GM21619 (cell line): Measurements from ENCODE around the gene CPEB4.

ENCODE experiments used
- ATAC-seq: cut with Tn5 transposase; IDR thresholded peaks from one replicate; pipeline ENCODE4 v1.9.1; 2021; ENCODE audit not compliant: unreplicated experiment

CPEB4 gene

DNA sequence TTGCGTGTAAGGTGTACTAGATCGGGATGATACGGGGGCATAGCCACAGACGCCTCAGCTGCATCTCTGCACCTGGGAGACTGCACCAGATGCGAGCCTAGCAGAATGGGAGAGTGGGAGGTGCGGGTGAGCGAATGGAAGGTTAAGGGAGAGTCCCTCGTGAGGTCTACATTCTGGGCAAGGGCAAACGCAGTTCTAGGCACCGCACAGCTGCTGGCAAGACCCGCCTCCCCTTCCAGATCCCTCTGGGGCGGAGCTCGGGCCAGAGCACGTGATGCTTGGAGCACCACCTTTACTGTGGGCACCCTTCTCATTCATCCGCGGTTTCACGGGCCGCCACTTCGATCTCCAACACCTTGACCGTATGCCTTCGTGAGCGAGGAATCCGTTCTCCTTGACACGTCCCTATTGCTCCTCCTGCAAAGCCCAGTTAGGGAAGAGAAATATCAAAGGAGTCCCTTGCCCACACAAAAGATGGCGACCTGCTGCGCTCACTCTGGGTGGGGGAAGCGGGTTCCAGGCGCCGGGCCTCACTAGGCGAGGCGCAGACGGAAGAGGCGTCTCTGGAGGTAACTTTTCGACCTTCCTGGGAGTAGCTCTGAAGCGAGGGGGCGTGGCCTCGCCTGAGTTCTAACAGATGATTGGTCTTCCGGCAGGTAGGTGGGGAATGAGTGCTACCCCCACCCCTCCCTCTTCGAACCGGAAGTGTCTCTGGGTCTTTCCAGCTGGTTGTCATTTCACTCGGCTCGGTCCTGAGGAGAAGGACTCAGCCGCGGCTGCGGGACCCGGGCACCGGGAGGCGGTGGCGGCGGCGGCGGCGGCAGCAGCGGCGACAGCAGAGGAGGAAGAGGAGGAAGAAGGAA is at the start of gene CPEB4:
CPEB4 (plus strand) TSS at position 740 of the 863 bp plus-strand sequence. CDS start 1,385 bp downstream, outside the sequence.
- peak; percentile 87 for ATAC-seq

- ATAC-seq: no peak
Measured at GRCh38 chr5:173839117-173839713, 48.9 kb upstream of the CPEB4 start.

DNA sequence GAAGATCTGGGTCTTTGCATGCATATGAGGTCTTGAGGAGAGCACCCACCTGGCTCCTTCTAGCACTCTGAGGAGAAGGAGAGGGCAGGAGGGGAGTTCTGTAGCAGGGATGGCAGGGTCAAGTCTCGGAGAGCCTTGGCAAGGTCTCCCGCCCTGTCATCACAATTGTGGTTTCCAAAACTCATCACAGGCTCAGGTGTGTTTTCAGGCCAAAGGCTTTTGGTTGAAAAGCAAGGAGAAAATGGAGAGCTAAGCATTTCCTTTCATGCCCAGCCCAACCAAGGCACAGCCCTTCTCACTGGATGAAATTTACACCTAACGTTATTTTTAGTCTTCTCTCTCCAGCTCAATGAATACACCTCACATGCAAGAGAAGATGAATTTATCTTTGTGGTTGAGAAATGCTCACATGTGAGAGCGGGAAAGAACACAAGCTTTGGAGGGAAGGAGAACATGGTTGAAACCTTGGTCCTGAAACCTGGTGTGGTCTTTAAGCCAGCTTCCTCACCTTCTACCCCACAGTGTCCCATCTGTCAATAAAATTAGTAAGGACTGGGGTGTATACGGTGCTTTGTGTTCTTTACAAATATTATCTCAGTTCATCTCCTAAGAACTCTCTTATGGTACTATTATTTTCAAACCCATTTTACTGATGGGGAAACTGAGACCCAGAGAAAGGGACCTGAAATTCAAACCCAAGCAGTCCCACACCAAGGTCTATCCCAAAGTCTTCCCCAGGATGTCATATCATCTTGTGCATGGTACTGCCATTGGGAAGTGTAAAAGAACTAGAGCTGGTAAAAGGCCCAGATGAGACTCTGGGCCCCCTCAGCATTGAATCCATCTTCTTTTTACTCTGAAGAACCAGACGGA is 47.8 kb upstream of the CPEB4 start:
- ATAC-seq: no peak

- ATAC-seq: no peak
Measured at GRCh38 chr5:173841710-173842109, 46.4 kb upstream of the CPEB4 start.

GRCh38 chr5:173843794-173844193 is 44.4 kb upstream of the CPEB4 start:
- no peak for ATAC-seq

GRCh38 chr5:173845321-173845720 is 42.8 kb upstream of the CPEB4 start:
- no peak for ATAC-seq

GRCh38 chr5:173846929-173847501 is 41.1 kb upstream of the CPEB4 start:
- no peak for ATAC-seq

- no peak for ATAC-seq
Measured at GRCh38 chr5:173848986-173849596, 39.1 kb upstream of the CPEB4 start.

DNA sequence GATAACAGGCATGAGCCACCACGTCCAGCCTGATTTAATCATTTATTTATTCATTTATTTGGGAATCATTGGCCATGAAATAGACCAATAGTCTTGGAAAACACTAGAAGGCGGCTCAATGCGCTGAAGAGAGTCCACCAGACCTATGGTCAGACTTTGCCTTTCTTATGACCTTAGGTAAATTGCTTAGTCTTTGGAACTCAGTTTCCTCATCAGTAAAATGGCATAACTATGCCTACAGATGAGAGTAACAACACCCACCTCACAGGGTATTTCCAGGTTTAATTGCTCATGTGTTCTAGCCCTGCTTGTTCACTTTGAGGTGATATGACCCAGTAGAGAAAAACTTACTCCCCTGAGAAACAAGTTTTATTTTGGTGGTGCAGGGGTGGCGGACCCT is 38.2 kb upstream of the CPEB4 start:
- ATAC-seq: no peak

- no peak for ATAC-seq
Measured at GRCh38 chr5:173850659-173851058, 37.5 kb upstream of the CPEB4 start.

DNA sequence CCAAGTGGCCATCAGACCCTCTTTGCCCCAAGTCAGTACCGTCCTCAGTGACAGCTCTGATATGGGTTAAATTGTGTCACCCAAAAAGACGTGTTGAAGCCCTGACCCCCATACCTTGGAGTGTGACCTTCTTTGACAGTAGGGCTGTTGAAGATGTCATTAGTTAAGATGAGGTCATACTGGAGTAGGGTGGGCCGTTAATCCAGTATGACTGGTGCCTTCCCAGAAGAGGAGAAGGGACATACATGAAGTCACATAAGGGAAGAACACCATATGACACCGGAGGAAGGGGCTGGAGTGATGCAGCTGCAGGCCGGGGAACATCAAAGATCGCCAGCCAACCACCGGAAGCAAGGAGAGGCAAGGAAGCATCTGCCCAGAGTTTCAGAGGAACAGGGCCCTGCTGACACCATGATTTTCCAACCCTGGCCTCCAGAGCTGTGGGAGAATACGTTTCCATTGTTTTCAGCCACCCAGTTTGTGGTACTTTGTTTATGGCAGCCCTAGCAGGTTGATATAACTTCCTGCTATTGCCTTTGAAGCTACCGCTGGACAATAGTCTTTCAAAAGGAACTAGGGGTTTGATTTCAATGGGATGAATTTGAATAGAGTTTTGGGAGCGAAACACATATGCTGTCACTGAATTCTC is 36.4 kb upstream of the CPEB4 start:
- ATAC-seq: no peak

GRCh38 chr5:173852790-173853359 is 35.3 kb upstream of the CPEB4 start:
- ATAC-seq: no peak

DNA sequence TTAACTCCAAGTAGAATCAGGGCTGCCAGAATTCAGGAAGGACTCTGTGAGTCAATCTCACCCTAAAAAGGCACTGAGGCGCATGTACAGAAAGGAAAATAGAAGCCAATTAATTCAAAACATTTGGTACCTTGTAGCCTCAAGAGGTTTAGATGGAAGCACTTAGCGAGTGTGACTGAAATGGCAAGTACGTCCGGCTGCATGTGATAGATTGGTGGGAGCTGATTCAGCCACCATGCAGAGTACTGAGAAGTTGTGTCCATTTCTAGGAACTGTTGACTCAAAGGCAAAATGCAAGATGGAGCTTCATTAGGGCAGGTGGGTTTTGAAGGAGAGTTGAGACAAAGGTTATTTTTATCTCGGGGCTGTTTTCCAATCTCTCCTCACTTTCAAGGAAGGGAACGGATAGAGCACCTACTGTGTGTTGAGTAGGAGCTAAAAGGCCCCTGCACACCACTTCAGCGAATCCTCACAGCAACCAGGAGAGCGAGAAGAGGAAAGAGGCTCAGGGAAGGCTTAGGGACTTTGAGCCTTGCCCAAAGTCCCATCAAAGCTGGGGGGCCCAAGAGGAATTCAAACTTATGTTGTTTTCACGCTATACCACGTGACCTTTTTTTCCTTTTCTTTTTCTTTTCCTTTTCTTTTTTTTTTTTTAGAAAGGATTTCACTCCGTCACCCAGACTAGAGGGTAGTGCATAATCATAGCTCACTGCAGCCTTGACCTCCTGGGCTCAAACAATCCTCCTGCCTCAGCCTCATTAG is 34.6 kb upstream of the CPEB4 start:
- ATAC-seq: no peak

DNA sequence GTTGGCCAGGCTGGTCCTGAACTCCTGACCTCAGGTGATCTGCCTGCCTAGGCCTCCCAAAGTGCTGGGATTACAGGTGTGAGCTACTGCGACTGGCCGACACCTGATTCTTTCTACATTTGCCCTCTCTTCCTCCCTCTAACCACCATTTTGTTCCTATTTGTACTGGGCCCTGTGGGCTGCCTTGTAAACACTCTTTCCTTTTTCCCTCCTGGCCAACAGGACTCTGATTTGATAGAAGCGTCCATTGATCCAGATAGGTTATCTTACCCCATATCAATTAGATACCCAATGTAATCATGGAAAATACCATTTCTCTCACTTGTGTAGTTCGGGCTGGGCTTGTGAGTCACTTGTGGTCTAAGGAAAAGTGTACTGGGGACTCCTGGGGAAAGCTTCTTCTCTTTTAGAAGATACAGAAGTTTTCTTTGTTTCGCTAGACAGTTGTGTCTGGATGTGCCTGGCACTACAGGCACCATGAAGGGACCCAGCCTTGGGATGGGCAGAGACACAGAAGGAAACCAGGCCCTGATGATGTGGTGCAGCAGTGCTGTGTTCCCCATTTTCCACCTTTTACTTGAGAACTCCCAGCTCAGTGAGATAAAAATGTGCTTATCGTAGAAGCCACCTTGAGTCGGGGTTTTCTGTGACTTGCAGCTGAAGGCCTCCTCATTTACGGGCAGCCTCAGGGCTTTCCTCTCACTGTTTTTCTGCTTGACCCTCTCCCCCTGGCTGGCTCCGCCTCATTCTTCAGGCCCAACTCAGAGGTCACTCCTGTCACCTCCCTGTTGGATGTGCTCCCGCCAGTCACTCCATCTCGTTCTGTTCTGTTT is 32.8 kb upstream of the CPEB4 start:
- ATAC-seq: no peak

GRCh38 chr5:173855995-173856656 is 32.0 kb upstream of the CPEB4 start:
- ATAC-seq: no peak

DNA sequence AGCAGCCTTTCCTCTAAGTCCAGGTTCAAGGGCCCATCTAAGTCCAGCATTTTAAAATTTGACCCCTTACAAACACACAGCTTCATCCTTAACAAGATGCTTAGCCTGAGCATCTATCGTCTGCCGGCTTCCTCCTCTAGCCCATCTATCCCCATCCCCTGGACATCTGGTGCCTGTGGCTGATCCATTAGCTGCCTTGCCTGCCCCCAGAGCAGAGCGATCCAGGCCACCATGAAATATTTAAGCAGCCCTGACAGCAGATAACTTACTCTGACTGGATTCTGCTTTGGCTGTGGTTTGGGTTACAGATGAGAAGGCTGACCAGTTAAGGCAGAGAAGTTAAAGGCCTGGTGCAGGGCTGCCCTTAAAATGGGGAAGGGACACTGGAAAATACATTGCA is 30.9 kb upstream of the CPEB4 start:
- ATAC-seq: no peak

DNA sequence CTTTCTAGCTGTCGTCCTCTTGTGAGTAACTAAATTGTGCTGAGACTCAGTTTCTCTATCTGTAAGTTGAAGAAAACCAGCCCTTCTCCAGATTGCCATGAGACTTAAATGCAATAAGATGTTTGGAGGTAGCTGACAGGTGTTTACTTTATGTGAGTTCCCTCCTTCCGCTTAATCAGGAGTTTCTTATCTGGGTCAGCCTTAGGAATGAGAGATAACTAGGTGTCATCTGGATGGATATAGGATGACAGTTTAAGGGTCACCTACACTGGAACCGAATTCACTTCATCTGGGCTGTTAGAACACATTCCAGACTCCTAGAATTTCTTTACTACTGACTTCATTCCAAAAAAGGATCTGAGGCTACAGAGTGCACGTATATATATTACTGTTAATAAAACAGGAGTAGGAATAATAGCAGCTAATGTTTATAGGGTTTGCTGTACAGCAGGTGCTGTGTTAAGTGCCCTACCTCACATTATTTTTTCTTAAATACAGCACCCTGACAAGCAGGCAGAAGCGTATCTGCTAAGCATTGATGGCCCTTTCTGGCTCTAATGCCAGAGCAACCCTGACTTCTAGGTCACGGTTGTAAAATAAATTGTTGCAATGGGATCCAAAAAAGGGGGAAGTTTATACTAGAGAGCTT is 30.0 kb upstream of the CPEB4 start:
- ATAC-seq: no peak
